Measurements from ENCODE around the gene NT5E. TPM values are rescaled to one million over a fixed set of nuclear protein-coding genes. Genes with fewer than 3 reads are reported as not detected.

Gene NT5E
- total and polyA plus RNA-seq, 4 donors = 19.7 to 68.9 (median 46.9) TPM

DNA sequence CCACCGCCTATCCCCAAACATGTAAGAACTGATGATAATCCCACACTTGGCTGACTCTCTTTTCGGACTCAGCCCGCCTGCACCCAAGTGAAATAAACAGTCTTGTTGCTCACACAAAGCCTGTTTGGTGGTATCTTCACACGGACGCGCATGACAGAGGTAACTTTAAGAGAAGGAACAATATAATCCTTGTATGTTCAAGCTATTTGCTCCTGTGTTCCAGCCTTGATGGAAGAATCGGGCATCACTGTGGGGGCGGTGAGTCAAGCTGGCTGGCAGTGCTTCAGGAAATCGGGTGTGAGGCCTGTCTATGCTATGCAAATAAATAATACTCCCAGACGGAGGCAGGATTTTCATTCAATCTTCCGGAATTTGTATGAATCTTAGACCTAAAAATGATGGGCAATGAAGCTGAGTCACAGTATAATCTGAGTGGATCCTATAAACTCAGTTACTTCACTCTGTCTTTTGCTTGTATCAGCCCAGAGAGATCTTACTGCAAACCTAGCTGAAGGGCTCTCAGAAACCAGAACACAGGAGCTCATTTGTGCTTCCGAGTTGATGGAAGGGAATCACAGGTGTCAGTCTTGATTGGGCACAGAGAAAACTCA, 45.2 kb upstream of the NT5E start:
- DNase-seq = peak; percentile 79 to 92
- Histone ChIP-seq H3K9me3 (ENCODE audit: control insufficient read depth, low read length) (no peaks in the 10 kb centered on the region), H3K4me3 (ENCODE audit: low read length in 2 of 2) (no peak overlapping the region), H3K36me3 (ENCODE audit: control insufficient read depth in 1 of 2, insufficient read depth in 2 of 2, low read length in 1 of 2) (no peaks in the 10 kb centered on the region), H3K4me1 (ENCODE audit: control insufficient read depth in 1 of 2, insufficient read depth in 2 of 2, low read length in 2 of 2) (peaks cover 3 to 8% of the 10 kb centered on the region in 2 donors), H3K27me3 (ENCODE audit: control insufficient read depth in 1 of 2, insufficient read depth in 2 of 2, low read length in 1 of 2) (no peaks in the 10 kb centered on the region), H3K27ac (ENCODE audit: low read depth in 1 of 2, low read length in 2 of 2) (peak overlapping the region; percentile 63 to 77)
- peak; percentile 44 for ATAC-seq (ENCODE audit: low FRiP score)
- intact Hi-C loops (cut with DNase I) = loop anchor here (5.0 kb wide), 4 partner anchors 42 to 78 kb away; partner anchors contain the start of gene NT5E (in 1 of the 2)
- WGBS, 2 donors = 42 to 45% methylated on average over 12 of the region's 12 CpGs

DNA sequence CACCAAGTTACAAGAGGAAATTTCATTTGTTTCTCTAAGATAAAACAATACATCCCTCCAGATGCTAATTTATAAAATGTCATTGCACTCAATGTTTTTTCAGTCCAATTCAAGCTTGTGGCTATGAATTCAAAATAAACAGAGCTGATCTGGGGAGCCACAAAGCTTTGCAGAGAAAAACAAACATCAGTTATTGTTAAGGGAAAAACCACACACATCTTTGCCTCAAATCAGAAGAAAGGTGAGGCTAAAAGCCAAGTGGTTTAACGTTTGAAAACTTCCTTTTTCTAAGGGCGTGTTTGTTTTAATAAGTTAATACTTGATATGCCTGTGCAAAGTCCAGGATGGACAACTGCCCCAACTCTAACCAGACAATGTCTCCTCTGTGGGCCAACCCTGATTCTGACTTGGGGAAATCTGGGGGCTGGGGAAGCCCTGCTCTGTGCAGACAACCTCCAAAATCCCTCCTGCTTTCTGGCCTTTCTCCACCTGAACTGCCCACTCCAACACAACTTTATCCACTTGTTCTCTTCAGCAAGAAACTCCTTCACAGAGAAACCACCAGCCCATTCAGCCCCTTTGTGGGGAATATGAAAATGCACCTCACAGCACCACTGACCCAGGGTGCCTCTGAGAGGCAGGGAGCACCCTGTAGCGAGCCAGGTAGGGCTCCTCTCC, 44.6 kb upstream of the NT5E start:
- ATAC-seq (ENCODE audit: low FRiP score) = no peak
- no peak for DNase-seq
- H3K4me1 ChIP-seq (ENCODE audit: control insufficient read depth in 1 of 2, insufficient read depth in 2 of 2, low read length in 2 of 2) = peaks cover 3 to 8% of the 10 kb centered on the region in 2 donors
- peak overlapping the region; percentile 56 to 63 for H3K27ac ChIP-seq (ENCODE audit: low read depth in 1 of 2, low read length in 2 of 2)
- no peak overlapping the region for H3K4me3 ChIP-seq (ENCODE audit: low read length in 2 of 2)
- no peaks in the 10 kb centered on the region for H3K9me3 ChIP-seq (ENCODE audit: control insufficient read depth, low read length)
- 42 to 45% methylated on average over 3 of the region's 3 CpGs for WGBS, 2 donors
- H3K27me3 ChIP-seq (ENCODE audit: control insufficient read depth in 1 of 2, insufficient read depth in 2 of 2, low read length in 1 of 2) = no peaks in the 10 kb centered on the region
- H3K36me3 ChIP-seq (ENCODE audit: control insufficient read depth in 1 of 2, insufficient read depth in 2 of 2, low read length in 1 of 2) = no peaks in the 10 kb centered on the region
- intact Hi-C loops (cut with DNase I) = loop anchor here in 1 of 2 donors (5.0 kb wide), 1 partner anchor 47 kb away; the partner anchor contains the start of gene NT5E

- Histone ChIP-seq H3K27ac (ENCODE audit: low read depth in 1 of 2, low read length in 2 of 2) (peak overlapping the region in 1 of 2 donors; percentile 16), H3K4me3 (ENCODE audit: low read length in 2 of 2) (no peak overlapping the region), H3K4me1 (ENCODE audit: control insufficient read depth in 1 of 2, insufficient read depth in 2 of 2, low read length in 2 of 2) (peaks cover 3 to 8% of the 10 kb centered on the region in 2 donors), H3K9me3 (ENCODE audit: control insufficient read depth, low read length) (no peaks in the 10 kb centered on the region), H3K36me3 (ENCODE audit: control insufficient read depth in 1 of 2, insufficient read depth in 2 of 2, low read length in 1 of 2) (no peaks in the 10 kb centered on the region), H3K27me3 (ENCODE audit: control insufficient read depth in 1 of 2, insufficient read depth in 2 of 2, low read length in 1 of 2) (no peaks in the 10 kb centered on the region)
- intact Hi-C loops (cut with DNase I) = loop anchor here in 1 of 2 donors (5.0 kb wide), 1 partner anchor 46 kb away; the partner anchor contains the start of gene NT5E
- DNase-seq = no peak
- 63 to 73% methylated on average over 2 of the region's 2 CpGs for WGBS, 2 donors
- ATAC-seq (ENCODE audit: low FRiP score) = no peak
Observed at GRCh38 chr6:85405853-85406198, 44.1 kb upstream of the NT5E start.

DNA sequence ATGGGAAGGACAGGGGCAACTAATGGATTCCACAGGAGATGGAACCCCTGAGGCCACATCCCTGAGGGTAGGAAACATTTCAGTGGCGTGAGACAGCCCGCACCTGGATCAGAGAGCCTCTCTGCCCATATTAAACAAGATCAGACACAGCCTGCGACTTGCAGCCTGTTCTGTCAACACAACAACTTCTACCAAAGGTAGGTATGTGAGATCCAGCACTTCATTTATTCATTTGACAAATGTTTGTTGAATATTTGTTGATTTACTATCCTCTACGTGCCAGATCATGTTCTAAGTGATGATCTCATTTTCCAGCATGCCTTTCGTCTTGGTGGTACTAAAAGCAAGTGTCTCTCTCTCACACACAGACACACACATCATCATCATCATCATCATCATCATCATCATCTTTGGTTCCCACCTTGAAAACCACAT, 43.2 kb upstream of the NT5E start:
- no peaks in the 10 kb centered on the region for H3K27me3 ChIP-seq (ENCODE audit: control insufficient read depth in 1 of 2, insufficient read depth in 2 of 2, low read length in 1 of 2)
- peaks cover 0 to 8% of the 10 kb centered on the region in 2 donors for H3K4me1 ChIP-seq (ENCODE audit: control insufficient read depth in 1 of 2, insufficient read depth in 2 of 2, low read length in 2 of 2)
- ATAC-seq (ENCODE audit: low FRiP score) (no peak), DNase-seq (no peak)
- no peak overlapping the region for H3K27ac ChIP-seq (ENCODE audit: low read depth in 1 of 2, low read length in 2 of 2)
- no peaks in the 10 kb centered on the region for H3K36me3 ChIP-seq (ENCODE audit: control insufficient read depth in 1 of 2, insufficient read depth in 2 of 2, low read length in 1 of 2)
- no peak overlapping the region for H3K4me3 ChIP-seq (ENCODE audit: low read length in 2 of 2)
- intact Hi-C loops (cut with DNase I) = loop anchor here in 1 of 2 donors (5.0 kb wide), 1 partner anchor 46 kb away; the partner anchor contains the start of gene NT5E
- WGBS, 2 donors = 84 to 92% methylated on average over 5 of the region's 5 CpGs
- H3K9me3 ChIP-seq (ENCODE audit: control insufficient read depth, low read length) = no peaks in the 10 kb centered on the region

DNA sequence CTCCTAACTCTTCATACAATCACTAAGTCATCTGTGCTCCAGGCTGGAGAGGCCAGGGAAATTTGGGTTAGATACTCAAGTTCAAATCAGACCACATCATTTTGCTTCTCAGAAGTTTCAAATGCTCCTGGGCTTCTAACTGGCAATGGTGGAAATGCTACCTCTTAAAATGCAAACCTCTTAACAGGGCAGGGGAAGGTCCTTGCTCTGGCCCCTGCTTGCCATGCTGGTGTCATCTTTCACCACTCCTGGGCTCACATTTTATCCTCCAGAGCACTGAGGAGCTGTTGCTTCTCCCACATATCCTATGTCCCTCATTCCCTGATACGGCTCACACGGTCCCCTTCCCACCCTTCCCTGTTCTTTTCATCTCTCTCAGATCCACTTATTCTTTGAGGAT, 41.8 kb upstream of the NT5E start:
- Histone ChIP-seq H3K27ac (ENCODE audit: low read depth in 1 of 2, low read length in 2 of 2) (no peak overlapping the region), H3K9me3 (ENCODE audit: control insufficient read depth, low read length) (no peaks in the 10 kb centered on the region), H3K36me3 (ENCODE audit: control insufficient read depth in 1 of 2, insufficient read depth in 2 of 2, low read length in 1 of 2) (no peaks in the 10 kb centered on the region), H3K27me3 (ENCODE audit: control insufficient read depth in 1 of 2, insufficient read depth in 2 of 2, low read length in 1 of 2) (no peaks in the 10 kb centered on the region), H3K4me3 (ENCODE audit: low read length in 2 of 2) (no peak overlapping the region), H3K4me1 (ENCODE audit: control insufficient read depth in 1 of 2, insufficient read depth in 2 of 2, low read length in 2 of 2) (peaks cover 0 to 8% of the 10 kb centered on the region in 2 donors)
- intact Hi-C loops (cut with DNase I) = loop anchor here in 1 of 2 donors (5.0 kb wide), 1 partner anchor 44 kb away; the partner anchor contains the start of gene NT5E
- ATAC-seq (ENCODE audit: low FRiP score) (no peak), DNase-seq (no peak)
- WGBS, 2 donors = 91 to 93% methylated on average over 2 of the region's 2 CpGs

DNA sequence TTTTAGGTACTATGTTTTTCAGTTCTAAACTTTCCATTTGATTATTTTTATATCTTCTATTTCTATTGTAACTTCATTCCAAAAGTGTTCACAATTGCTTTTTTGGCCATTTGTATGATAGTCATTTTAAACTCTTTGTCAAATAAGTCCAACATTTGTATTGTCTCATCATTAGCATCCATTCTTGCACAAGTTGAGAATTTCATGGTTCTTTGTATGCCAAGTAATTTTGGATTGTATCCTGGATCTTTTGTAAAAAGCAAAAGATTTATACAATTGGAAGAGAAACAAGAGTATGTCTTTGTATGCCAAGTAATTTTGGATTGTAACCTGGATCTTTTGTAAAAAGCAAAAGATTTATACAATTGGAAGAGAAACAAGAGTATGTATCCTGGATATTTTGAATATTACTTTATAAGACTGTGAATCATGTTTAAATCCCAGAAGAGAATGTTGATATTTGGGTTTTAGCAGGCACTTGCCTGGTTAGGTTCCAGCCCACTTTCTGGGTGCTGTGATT, 36.9 kb upstream of the NT5E start:
- H3K27ac ChIP-seq (ENCODE audit: low read depth in 1 of 2, low read length in 2 of 2) = no peak overlapping the region
- intact Hi-C loops (cut with DNase I) = no loop called here
- H3K4me1 ChIP-seq (ENCODE audit: control insufficient read depth in 1 of 2, insufficient read depth in 2 of 2, low read length in 2 of 2) = no peaks in the 10 kb centered on the region
- H3K27me3 ChIP-seq (ENCODE audit: control insufficient read depth in 1 of 2, insufficient read depth in 2 of 2, low read length in 1 of 2) = no peaks in the 10 kb centered on the region
- H3K9me3 ChIP-seq (ENCODE audit: control insufficient read depth, low read length) = no peaks in the 10 kb centered on the region
- no peak for DNase-seq
- no peak for ATAC-seq (ENCODE audit: low FRiP score)
- H3K4me3 ChIP-seq (ENCODE audit: low read length in 2 of 2) = no peak overlapping the region
- no peaks in the 10 kb centered on the region for H3K36me3 ChIP-seq (ENCODE audit: control insufficient read depth in 1 of 2, insufficient read depth in 2 of 2, low read length in 1 of 2)

DNA sequence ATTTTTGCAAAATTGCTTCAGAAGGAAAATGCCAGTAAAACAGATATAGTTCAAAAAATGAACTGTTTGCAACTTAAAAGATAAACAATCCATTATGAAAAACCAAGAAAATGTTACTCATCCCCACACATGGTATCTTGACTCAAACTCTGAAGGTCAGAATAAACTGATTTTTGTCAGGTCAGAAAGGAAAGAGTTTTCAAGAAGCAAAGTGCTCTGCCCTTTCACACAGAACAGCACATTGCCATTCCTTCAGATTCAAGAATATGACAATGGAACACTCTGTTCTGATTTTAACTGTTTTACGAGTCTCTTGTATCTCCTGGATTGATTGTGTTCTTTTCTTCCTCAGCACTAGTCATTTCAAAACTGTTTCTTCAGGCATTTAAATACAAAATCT, 33.8 kb upstream of the NT5E start:
- Histone ChIP-seq H3K27me3 (ENCODE audit: control insufficient read depth in 1 of 2, insufficient read depth in 2 of 2, low read length in 1 of 2) (no peaks in the 10 kb centered on the region), H3K4me3 (ENCODE audit: low read length in 2 of 2) (no peak overlapping the region), H3K27ac (ENCODE audit: low read depth in 1 of 2, low read length in 2 of 2) (no peak overlapping the region), H3K36me3 (ENCODE audit: control insufficient read depth in 1 of 2, insufficient read depth in 2 of 2, low read length in 1 of 2) (no peaks in the 10 kb centered on the region), H3K9me3 (ENCODE audit: control insufficient read depth, low read length) (no peaks in the 10 kb centered on the region), H3K4me1 (ENCODE audit: control insufficient read depth in 1 of 2, insufficient read depth in 2 of 2, low read length in 2 of 2) (peaks cover 0 to 2% of the 10 kb centered on the region in 2 donors)
- WGBS, 2 donors = 90 to 91% methylated on average over 1 of the region's 1 CpG
- no peak for DNase-seq
- ATAC-seq (ENCODE audit: low FRiP score) = no peak
- intact Hi-C loops (cut with DNase I) = no loop called here

DNA sequence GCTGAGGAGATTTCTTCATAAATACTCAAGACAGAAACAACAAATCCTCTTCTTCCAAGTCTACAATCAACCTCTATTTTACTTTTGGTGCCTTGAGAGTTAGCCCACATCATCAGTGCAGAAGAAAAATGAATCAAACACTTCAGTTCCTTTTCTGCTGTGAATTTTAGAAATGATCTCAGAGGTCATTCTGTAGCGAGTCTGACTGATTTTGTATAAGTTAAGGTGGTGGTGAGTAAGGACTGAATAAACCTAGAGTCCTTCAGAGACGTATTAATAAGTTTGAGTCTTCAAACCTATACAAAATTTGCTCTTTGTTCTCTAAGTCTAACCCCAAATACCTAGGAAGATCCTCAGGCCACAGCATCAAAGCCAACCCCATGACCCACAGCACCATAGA, 33.1 kb upstream of the NT5E start:
- intact Hi-C loops (cut with DNase I) = no loop called here
- Histone ChIP-seq H3K4me3 (ENCODE audit: low read length in 2 of 2) (no peak overlapping the region), H3K36me3 (ENCODE audit: control insufficient read depth in 1 of 2, insufficient read depth in 2 of 2, low read length in 1 of 2) (no peaks in the 10 kb centered on the region), H3K27me3 (ENCODE audit: control insufficient read depth in 1 of 2, insufficient read depth in 2 of 2, low read length in 1 of 2) (no peaks in the 10 kb centered on the region), H3K4me1 (ENCODE audit: control insufficient read depth in 1 of 2, insufficient read depth in 2 of 2, low read length in 2 of 2) (peaks cover 2 to 3% of the 10 kb centered on the region in 2 donors), H3K9me3 (ENCODE audit: control insufficient read depth, low read length) (no peaks in the 10 kb centered on the region), H3K27ac (ENCODE audit: low read depth in 1 of 2, low read length in 2 of 2) (no peak overlapping the region)
- ATAC-seq (ENCODE audit: low FRiP score) (no peak), DNase-seq (no peak)
- 64 to 92% methylated on average over 2 of the region's 2 CpGs for WGBS, 2 donors

DNA sequence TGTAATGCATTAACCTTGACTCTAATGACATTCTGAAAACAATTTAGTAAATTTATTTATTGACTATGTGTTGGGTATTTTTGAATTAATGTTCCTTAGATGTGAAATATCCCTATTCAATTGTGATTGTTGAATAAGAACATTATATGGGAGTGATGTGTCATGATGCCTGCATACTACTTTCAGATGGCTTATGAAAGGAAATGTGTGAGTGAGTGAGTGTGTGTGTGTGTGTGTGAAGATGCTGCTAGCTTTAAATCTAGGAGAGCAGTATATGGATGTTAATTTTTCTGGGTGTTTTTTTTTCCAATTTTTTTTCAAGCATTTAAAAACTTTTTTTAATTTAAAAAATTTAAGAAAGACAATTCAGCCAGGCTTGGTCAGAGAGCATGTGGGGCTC, 32.5 kb upstream of the NT5E start:
- H3K36me3 ChIP-seq (ENCODE audit: control insufficient read depth in 1 of 2, insufficient read depth in 2 of 2, low read length in 1 of 2) = no peaks in the 10 kb centered on the region
- no peaks in the 10 kb centered on the region for H3K27me3 ChIP-seq (ENCODE audit: control insufficient read depth in 1 of 2, insufficient read depth in 2 of 2, low read length in 1 of 2)
- peaks cover 2 to 7% of the 10 kb centered on the region in 2 donors for H3K4me1 ChIP-seq (ENCODE audit: control insufficient read depth in 1 of 2, insufficient read depth in 2 of 2, low read length in 2 of 2)
- ATAC-seq (ENCODE audit: low FRiP score) (no peak), DNase-seq (no peak)
- H3K9me3 ChIP-seq (ENCODE audit: control insufficient read depth, low read length) = no peaks in the 10 kb centered on the region
- no peak overlapping the region for H3K27ac ChIP-seq (ENCODE audit: low read depth in 1 of 2, low read length in 2 of 2)
- intact Hi-C loops (cut with DNase I) = no loop called here
- no peak overlapping the region for H3K4me3 ChIP-seq (ENCODE audit: low read length in 2 of 2)

Measured in aorta (tissue), 5 donors.